ENCODE data around the gene NUTM1. TPM values are rescaled to one million over a fixed set of nuclear protein-coding genes. Genes with fewer than 3 reads are reported as not detected.

Gene NUTM1
- total and polyA plus RNA-seq, 5 donors from 2014 or later, result not detected

Other genes with a start within 250 kb of the NUTM1 start
- gene EMC7, start 241.5 kb upstream of the NUTM1 start, total RNA-seq, result 51.9 TPM
- gene EMC7, start 241.5 kb upstream of the NUTM1 start, polyA plus RNA-seq, result 100 to 1,000 TPM; 124 to 172 (median 144) TPM
- 3.6 TPM for gene PGBD4, start 241.2 kb upstream of the NUTM1 start, total RNA-seq
- 1 to 10 TPM; 1.4 to 2.6 (median 1.8) TPM for gene PGBD4, start 241.2 kb upstream of the NUTM1 start, polyA plus RNA-seq
- gene KATNBL1, start 133.2 kb upstream of the NUTM1 start, total RNA-seq, result 25.3 TPM
- gene KATNBL1, start 133.2 kb upstream of the NUTM1 start, polyA plus RNA-seq, result 10 to 100 TPM; 25.4 to 36.3 (median 28.2) TPM
- 70.0 TPM for gene EMC4, start 118.3 kb upstream of the NUTM1 start, total RNA-seq
- 100 to 1,000 TPM; 172 to 199 (median 188) TPM for gene EMC4, start 118.3 kb upstream of the NUTM1 start, polyA plus RNA-seq
- 150 TPM for gene SLC12A6, start 5.5 kb upstream of the NUTM1 start, total RNA-seq
- gene SLC12A6, start 5.5 kb upstream of the NUTM1 start, polyA plus RNA-seq, result 10 to 100 TPM; 14.1 to 18.5 (median 14.5) TPM
- 54.1 TPM for gene NOP10, start 179 bp upstream of the NUTM1 start, total RNA-seq
- 100 to 1,000 TPM; 421 to 504 (median 464) TPM for gene NOP10, start 179 bp upstream of the NUTM1 start, polyA plus RNA-seq
- gene LPCAT4, start 23.9 kb downstream of the NUTM1 start, total RNA-seq, result 83.2 TPM
- 10 to 100 TPM; 13.2 to 15.4 (median 14.7) TPM for gene LPCAT4, start 23.9 kb downstream of the NUTM1 start, polyA plus RNA-seq
- 234 TPM for gene GOLGA8A, start 94.5 kb downstream of the NUTM1 start, total RNA-seq
- 1 to 10 TPM; 2.8 to 4.6 (median 4.6) TPM for gene GOLGA8A, start 94.5 kb downstream of the NUTM1 start, polyA plus RNA-seq
- gene GOLGA8B, start 240.3 kb downstream of the NUTM1 start, total RNA-seq, result 545 TPM
- gene GOLGA8B, start 240.3 kb downstream of the NUTM1 start, polyA plus RNA-seq, result 10 to 100 TPM in 2 of 4 donors, 1 to 10 TPM in 2; 5.1 to 14.2 (median 9.6) TPM

Data from CD4-positive, CD25-positive, alpha-beta regulatory T cell (primary cell).